ENCODE results near the gene MCFD2. TPM values are rescaled to one million over a fixed set of nuclear protein-coding genes. Genes with fewer than 3 reads are reported as not detected.
A peak's percentile ranks its signal among the peaks of the same experiment; 100 is the strongest.

Gene MCFD2
- total RNA-seq, result 90.5 TPM

DNA sequence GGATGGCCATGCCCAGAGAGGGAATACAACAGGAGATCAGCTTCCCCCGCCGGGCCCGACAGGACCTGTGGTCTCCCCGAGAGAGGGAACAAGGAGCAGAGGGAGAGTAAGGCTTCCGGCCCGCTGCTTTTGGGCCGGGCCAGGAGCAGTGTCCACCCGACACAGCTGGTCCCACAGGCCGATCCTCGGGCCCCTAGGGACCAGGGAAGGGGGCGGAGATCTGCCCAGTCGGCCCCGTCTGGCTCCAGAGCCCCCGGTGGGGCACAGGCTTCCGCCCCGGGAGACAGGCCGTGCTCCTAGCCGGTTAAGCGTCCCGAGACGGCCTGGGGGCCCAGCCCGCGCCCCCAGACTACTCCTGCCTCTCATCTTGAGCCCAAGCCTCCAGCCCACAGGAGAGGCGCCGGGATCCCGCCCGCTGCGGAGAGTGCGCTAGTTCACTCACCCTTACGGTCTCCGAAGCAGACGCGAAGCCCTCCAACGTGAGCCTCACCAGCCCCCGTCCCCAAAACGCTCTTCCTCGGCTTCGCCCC, at the start of gene MCFD2:
Gene MCFD2 (minus strand): TSS at position 526 of the 530 bp plus-strand sequence. CDS start 6,635 bp downstream, outside the sequence.
- ATAC-seq (peak; percentile 48), DNase-seq (ENCODE audit: low spot score) (peak; percentile 76)
- intact Hi-C loops (cut with DNase I), result no loop called here

DNA sequence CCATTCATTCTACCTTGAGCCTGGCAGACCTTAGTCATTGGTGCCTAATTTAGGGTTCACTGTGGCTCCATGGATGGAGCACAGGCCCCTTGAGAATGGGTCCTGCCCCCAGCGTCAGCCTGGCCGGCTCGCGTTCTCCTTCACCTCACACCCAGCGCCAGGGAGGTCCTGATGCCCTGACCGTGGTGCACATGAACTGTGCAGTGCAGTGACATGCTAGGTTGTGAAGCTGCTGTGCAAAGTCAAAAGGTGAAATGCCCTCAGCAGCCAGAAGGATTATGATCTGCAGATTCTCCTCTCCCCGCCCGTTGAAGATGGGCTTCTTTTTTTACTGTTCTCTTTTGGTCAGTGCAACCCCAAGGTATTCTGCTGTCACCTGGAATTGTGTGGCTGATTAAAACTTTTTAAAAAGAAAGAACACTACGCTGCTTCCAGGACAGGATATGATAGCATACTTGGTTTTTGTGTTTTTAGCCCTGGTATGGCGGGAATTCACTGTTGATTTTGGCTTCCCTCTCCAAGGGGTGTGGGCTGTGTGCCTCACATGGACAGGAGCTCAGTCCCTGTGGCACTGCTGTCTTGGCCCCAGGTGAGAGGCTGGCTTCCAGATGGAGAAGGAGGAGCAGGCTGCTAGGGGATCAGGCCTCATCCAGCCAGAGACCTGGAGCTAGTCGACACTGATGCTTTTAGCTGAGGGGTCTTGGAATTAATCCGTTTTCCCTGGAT, 49.4 kb upstream of the MCFD2 start:
- DNase-seq (ENCODE audit: low spot score) (no peak), ATAC-seq (peak; percentile 26)
- intact Hi-C loops (cut with DNase I), result no loop called here

DNA sequence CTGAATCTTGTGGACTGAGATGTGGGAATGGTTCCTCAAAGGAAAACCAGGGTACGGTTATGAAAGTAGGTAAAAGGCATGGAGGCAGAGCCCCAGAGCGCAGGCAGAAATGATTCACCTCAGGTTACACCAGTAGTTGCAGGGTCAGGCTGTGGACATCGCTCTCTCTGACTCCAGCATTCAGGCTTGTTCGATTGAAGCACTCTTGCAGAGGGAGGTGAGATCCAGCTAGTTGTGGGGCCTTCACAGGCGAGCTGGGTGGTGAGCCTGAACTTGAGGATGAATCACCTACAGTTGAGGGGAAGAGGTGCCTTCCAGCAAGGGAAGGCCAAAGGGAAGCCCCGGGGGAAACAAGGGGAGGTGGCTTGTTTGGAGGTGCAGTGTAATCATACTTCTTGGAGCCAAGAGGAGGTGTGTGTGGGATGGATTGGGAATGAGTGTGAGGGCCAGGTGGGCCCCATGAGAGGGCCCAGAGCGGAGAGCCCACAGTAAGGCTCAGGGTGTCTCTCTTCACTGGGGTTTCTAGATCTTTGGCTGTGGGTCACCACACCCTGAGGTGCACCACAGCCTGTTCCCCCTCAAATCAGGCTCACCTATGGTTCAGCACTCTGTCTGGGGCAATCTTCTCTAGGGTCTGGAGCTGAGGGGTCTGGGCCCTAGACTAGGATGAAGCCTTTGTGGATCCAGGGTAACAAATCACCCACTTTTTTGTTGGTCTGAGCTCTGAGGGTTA, 48.5 kb upstream of the MCFD2 start:
- no peak for DNase-seq (ENCODE audit: low spot score)
- intact Hi-C loops (cut with DNase I), result no loop called here
- no peak for ATAC-seq

GRCh38 chr2:46963210-46963609, 47.6 kb upstream of the MCFD2 start:
- DNase-seq (ENCODE audit: low spot score) (no peak), ATAC-seq (no peak)
- intact Hi-C loops (cut with DNase I), result no loop called here

- intact Hi-C loops (cut with DNase I), result no loop called here
- DNase-seq (ENCODE audit: low spot score) (no peak), ATAC-seq (no peak)
These were observed 47.1 kb upstream of the MCFD2 start for GRCh38 chr2:46962751-46963150.

DNA sequence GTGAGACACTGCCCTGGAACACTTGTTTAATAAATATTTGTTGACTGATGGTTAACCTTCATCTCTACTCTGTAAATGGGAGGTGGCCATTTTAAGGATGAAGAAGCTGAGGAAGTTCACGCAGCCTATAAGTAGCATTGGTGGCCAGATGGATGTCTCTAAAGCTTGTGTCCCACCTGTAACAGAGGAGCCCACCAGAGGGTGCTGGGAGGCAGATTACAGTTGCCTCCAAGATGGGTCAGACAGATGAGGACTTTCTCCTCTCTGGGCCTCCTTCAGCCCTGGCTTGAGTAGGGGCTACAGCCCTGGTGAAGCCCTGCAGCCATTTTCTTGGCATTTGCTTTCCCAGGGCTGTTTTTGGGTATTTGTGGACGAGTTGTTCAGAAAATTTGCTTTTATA, 45.0 kb upstream of the MCFD2 start:
- intact Hi-C loops (cut with DNase I), result no loop called here
- DNase-seq (ENCODE audit: low spot score) (no peak), ATAC-seq (no peak)

GRCh38 chr2:46958431-46959017, 42.9 kb upstream of the MCFD2 start:
- DNase-seq (ENCODE audit: low spot score), result no peak
- ATAC-seq, result no peak
- intact Hi-C loops (cut with DNase I), result no loop called here

GRCh38 chr2:46956981-46957531, 41.5 kb upstream of the MCFD2 start:
- ATAC-seq, result no peak
- intact Hi-C loops (cut with DNase I), result no loop called here

DNA sequence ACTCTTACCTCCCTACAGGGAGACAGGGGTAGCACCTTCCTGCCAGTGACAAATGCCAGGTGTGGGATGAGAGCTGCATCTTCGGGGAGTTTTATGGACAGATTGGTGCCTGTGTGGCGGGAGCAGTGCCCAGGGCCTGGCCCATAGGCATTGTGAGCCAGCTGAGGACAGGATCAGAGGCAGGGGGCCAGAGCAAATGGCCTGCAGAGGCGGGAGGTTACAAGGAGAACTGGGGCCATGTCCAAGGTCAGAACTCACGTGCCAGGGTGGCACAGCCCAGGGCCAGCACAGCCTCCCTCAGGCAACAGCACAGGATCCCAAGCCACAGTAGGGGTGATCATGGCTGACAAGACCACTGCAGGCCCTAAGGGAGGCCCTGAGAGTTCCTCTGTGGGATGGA, 40.2 kb upstream of the MCFD2 start:
- no peak for ATAC-seq
- intact Hi-C loops (cut with DNase I), result no loop called here

More at GRCh38 chr2:46956981-46957531, 41.5 kb upstream of the MCFD2 start:
- no peak for DNase-seq (ENCODE audit: low spot score)

DNA sequence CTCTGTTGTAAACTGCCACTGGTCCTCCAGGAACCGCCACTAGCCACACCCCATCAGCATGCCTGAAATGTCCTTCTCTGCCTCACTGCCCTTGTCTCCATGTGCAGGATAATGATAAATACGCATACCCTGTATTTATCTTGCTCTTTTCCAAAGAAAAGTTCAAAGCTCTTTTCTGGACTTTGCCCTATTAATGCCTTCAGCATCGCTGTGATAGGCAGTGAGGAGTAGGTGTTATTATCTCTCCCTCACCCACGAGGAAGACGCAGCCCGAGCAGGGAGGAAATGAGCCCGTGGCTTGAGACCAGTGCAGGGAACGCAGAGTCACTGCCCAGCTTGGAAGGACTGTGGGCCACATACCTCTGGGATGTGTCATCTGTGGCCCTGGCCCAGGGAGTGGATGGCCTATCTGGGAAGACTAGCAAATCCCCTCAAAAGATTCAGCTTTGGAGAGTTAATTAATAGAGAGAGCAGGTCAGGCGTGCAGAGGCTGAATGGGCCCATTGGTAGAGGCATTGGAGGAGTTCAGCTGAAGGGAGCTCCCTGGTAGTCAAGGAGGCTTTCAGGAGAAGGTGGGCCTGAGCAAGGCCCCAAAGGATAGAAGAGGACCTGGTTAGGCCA, 39.5 kb upstream of the MCFD2 start:
- intact Hi-C loops (cut with DNase I), result no loop called here
- DNase-seq (ENCODE audit: low spot score) (peak; percentile 67), ATAC-seq (peak; percentile 78)

More for the DNA sequence above, 40.2 kb upstream of the MCFD2 start:
- no peak for DNase-seq (ENCODE audit: low spot score)

- ATAC-seq, result no peak
- intact Hi-C loops (cut with DNase I), result no loop called here
These were observed 36.6 kb upstream of the MCFD2 start for GRCh38 chr2:46952171-46952570.

DNA sequence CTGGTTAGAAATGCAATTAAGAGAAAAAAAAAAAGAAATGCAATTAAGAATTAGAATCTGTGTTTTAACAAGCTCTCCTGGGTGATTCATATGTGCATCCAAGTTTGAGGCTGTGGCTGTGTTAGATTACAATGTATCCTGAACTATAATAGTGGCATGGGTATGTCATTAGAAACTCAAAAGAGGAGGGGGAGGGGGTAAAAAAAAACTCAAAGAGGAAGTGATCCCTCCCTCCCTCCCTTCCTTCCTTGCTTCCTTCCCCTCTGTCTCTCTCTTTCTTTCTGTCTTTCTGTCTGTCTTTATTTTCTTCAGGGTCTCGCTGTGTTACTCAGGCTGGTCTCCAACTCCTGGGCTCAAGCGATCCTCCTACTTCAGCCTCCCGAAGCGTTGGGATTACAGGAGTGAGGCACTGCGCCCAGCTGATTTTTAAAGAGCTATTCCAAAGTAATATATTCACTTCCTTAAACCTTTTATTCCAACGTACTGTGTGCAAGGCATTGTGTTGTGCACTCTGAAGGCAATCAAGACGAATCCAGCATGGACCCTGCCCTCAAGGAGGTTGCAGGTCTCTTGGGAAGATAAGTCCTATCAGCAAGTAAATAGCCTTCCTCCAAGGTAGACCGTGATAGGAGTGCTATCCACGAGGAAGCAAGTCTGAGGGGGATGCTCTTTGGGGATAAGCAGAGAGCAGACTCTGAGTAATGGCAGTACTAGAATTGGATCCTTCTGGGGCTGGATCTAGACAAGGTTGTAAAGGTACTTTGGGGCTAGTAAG, 35.9 kb upstream of the MCFD2 start:
- intact Hi-C loops (cut with DNase I), result no loop called here
- ATAC-seq (no peak), DNase-seq (ENCODE audit: low spot score) (no peak)

More at GRCh38 chr2:46952171-46952570, 36.6 kb upstream of the MCFD2 start:
- no peak for DNase-seq (ENCODE audit: low spot score)

DNA sequence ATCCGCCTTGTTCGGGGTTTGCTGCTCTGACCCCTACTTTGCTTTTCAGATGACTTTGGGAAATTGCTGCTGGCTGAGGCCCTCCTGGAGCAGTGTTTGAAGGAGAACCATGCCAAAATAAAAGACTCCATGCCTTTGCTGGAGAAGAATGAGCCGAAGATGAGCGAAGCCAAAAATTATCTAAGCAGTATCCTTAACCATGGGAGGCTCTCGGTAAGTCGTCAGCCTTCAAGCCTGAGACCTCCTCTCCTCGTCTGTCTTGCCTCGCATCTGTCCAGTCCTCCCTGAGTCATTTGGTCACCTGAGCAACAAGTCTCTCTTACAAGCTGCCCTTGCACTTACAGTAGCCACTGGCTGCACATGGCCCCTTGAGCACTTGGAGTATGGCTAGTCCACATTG, 34.7 kb upstream of the MCFD2 start:
- intact Hi-C loops (cut with DNase I), result loop anchor here (1.0 kb wide), 1 partner anchor 45 kb away; no protein-coding TSS in a partner anchor
- ATAC-seq, result peak; percentile 35
- DNase-seq (ENCODE audit: low spot score), result no peak

GRCh38 chr2:46947841-46948240, 32.2 kb upstream of the MCFD2 start:
- ATAC-seq (no peak), DNase-seq (ENCODE audit: low spot score) (no peak)
- intact Hi-C loops (cut with DNase I), result no loop called here

DNA sequence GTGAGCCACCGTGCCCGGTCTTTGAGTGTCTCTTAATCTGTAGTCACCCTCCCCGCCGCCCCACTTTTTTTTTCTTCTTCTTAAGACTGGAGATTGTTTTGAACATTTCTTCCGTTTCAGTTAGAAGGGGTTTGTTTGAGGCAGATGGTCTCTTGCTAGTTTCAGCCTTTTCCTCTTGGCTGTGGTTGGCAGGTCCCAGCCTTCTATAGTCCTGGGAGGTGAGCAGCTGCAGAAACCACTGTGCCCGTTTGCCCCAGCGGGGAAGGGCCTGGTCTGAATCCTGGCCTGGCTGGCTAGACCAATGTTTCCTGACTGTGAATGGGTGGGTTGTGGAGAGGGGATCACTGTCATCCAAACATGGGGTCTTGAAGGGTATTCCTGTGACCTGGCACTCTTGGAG, 30.1 kb upstream of the MCFD2 start:
- no peak for DNase-seq (ENCODE audit: low spot score)
- intact Hi-C loops (cut with DNase I), result no loop called here
- ATAC-seq, result no peak

DNA sequence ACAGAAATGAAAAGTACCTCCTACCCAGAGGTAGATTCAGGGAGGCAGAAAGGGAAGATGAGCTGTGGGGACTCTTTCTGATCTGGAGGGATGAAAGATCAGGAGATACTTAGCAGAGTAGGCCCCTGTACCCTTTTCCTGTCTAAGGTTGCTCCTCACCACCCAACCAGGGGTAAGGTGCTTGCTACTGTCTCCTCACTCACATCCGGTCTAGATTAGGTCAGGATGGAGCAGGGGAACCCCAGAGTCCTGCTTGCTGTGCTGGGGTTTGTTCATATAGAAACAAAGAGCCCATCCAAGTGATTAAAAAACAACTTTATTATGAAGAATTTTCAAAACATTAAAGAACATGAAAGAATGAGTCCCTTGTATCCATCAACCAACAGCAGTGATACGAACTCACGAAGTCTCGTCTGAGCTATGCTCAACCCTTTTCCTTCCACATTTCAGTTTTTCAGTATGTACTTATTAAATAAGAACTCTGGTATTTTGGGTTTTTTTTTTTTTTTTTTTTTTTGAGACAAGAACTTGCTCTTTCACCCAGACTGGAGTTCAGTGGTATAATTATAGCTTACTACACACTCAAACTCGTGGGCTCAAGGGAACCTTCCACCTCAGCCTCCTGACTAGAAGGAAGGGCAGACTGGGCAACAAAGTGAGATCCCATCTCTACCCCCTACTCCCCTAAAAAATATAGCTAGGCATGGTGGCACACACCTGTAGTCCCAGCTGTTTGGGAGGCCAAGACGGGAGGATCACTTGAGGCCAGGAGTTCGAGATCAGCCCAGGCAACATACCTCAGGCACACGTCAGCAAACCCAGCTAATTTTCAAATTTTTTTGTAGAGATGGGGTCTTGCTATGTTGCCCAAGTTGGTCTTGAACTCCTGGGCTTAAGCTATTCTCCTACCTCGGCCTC, 28.5 kb upstream of the MCFD2 start:
- intact Hi-C loops (cut with DNase I), result no loop called here
- DNase-seq (ENCODE audit: low spot score) (no peak), ATAC-seq (no peak)

DNA sequence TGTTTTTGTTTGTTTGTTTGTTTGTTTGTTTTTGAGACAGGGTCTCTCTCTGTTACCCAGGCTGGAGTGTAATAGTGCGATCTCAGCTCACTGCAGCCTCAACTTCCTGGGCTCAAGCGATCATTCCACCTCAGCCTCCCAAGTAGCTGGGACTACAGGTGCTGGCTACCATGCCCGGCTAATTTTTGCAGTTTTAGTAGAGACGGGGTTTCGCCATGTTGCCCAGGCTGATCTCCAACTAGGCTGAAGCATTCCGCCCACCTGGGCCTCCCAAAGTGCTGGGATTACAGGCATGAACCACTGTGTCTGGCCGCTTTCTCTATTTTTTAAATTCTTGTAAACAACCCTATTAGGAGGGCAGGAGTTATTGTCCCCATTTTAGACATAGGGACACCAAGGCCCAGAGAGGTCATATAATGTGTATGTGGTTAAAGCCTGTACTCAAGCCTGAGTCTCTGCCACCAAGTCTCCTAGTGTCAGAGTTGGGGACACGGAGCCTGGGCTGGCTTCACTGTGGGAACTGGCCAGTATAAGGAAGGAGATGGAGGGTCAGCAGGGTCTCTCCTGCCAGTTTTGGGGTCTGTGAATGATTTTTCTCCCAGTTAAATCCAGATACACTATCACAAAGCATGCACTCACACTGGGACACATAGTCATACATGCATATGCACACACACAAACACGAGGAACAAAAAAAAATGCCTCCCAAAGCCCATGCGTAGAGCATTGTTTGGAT, 27.5 kb upstream of the MCFD2 start:
- ATAC-seq (no peak), DNase-seq (ENCODE audit: low spot score) (no peak)
- intact Hi-C loops (cut with DNase I), result no loop called here
